Measurements from ENCODE around the gene CCNQ. TPM values are rescaled to one million over a fixed set of nuclear protein-coding genes. Genes with fewer than 3 reads are reported as not detected.

Gene CCNQ
- total and polyA plus RNA-seq, 2 donors (not counting 3 experiments of a cell fraction or from before 2014, with no cell fraction given): 21.3 to 37.0 TPM

GRCh38 chrX:153640045-153640686 lies 41.2 kb upstream of the CCNQ start:
- peaks cover 30 to 31% of the 10 kb centered on the region in 2 experiments for H3K27me3 ChIP-seq (ENCODE audit: control insufficient read depth in 2 of 2, insufficient read depth in 2 of 2, low read length in 2 of 2)
- no peaks in the 10 kb centered on the region for H3K4me1 ChIP-seq (ENCODE audit: control insufficient read depth, extremely low read depth, insufficient read depth, low read length)
- no TSS peak for BruUV-seq (replicated peaks)
- no peaks in the 10 kb centered on the region for H3K79me2 ChIP-seq (ENCODE audit: control insufficient read depth, insufficient read depth, low read length)
- CTCF ChIA-PET: interaction anchor here (1.0 to 1.2 kb wide), 2 partner anchors 28 kb away, joined by 4 read pairs; no protein-coding TSS in a partner anchor
- no peak overlapping the region for H3K4me2 ChIP-seq (ENCODE audit: insufficient read depth, low read length)
- H3K36me3 ChIP-seq (ENCODE audit: control insufficient read depth in 2 of 2, extremely low read depth in 1 of 2, insufficient read depth in 2 of 2, low read length in 2 of 2): no peaks in the 10 kb centered on the region
- FAIRE-seq (no peak), DNase-seq (ENCODE audit: low read depth, low spot score) (no peak)
- H3K9me3 ChIP-seq (replicated peaks; ENCODE audit: control insufficient read depth, insufficient read depth, low read length): no peaks in the 10 kb centered on the region
- no peak overlapping the region for H2AFZ ChIP-seq (ENCODE audit: low read depth, low read length)
- TF ChIP-seq POLR2AphosphoS5 (IDR thresholded peaks at IDR 0.05; ENCODE audit: insufficient read depth, low read depth, low read length): no peak
- TF ChIP-seq FOS (IDR thresholded peaks at IDR 0.05; ENCODE audit: borderline replicate concordance, insufficient read depth, low read length): no peak
- no peak for TF ChIP-seq GATA2 (IDR thresholded peaks at IDR 0.05; ENCODE audit: insufficient read depth, insufficient read length, low read depth, low read length)
- no peak for TF ChIP-seq MYC (IDR thresholded peaks at IDR 0.05; ENCODE audit: low read depth, low read length)
- TF ChIP-seq JUN (IDR thresholded peaks at IDR 0.05; ENCODE audit: borderline replicate concordance, insufficient read depth, insufficient read length, low read depth): no peak
- TF ChIP-seq POLR2A (IDR thresholded peaks at IDR 0.05; ENCODE audit: low read depth, low read length): no peak
- TF ChIP-seq, protein P1, sequence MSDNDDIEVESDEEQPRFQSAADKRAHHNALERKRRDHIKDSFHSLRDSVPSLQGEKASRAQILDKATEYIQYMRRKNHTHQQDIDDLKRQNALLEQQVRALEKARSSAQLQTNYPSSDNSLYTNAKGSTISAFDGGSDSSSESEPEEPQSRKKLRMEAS (IDR thresholded peaks at IDR 0.05; ENCODE audit: insufficient read depth, insufficient read length): no peak
- TF ChIP-seq EZH2 (IDR thresholded peaks at IDR 0.05; ENCODE audit: borderline replicate concordance, low read depth, low read length, severe bottlenecking): no peak
- TF ChIP-seq, protein P2, sequence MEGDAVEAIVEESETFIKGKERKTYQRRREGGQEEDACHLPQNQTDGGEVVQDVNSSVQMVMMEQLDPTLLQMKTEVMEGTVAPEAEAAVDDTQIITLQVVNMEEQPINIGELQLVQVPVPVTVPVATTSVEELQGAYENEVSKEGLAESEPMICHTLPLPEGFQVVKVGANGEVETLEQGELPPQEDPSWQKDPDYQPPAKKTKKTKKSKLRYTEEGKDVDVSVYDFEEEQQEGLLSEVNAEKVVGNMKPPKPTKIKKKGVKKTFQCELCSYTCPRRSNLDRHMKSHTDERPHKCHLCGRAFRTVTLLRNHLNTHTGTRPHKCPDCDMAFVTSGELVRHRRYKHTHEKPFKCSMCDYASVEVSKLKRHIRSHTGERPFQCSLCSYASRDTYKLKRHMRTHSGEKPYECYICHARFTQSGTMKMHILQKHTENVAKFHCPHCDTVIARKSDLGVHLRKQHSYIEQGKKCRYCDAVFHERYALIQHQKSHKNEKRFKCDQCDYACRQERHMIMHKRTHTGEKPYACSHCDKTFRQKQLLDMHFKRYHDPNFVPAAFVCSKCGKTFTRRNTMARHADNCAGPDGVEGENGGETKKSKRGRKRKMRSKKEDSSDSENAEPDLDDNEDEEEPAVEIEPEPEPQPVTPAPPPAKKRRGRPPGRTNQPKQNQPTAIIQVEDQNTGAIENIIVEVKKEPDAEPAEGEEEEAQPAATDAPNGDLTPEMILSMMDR (IDR thresholded peaks at IDR 0.05; ENCODE audit: extremely low read depth in 1 of 2, insufficient read depth in 1 of 2, low read depth in 1 of 2, low read length in 2 of 2): no peak
- H3K4me3 ChIP-seq (replicated peaks in 1 of 3; ENCODE audit: insufficient read depth in 1 of 3, low read depth in 1 of 3, low read length in 3 of 3): no peak overlapping the region
- POLR2A ChIA-PET: no interaction called here
- H3K9ac ChIP-seq (replicated peaks; ENCODE audit: extremely low read depth, insufficient read depth, low read length): no peak overlapping the region
- no peaks in the 10 kb centered on the region for H4K20me1 ChIP-seq (replicated peaks; ENCODE audit: control insufficient read depth, extremely low read depth, insufficient read depth, low read length)
- no peaks in the 10 kb centered on the region for H3K9me1 ChIP-seq (replicated peaks; ENCODE audit: control insufficient read depth, extremely low read depth, insufficient read depth, low read length)
- intact Hi-C loops (cut with micrococcal nuclease) (no loop called here), dilution Hi-C loops (cut with MboI; ENCODE audit: extremely low pct_ligation_motif_present, low sequenced_read_pairs) (no loop called here)
- no peak overlapping the region for H3K27ac ChIP-seq (ENCODE audit: insufficient read depth, low read depth, low read length)
